OCI-M1 (cell line): Measurements from ENCODE around the gene FBXO44.

Experiments
- DNase-seq: peaks from one replicate; lab custom pipeline; 2025; lab: John Stamatoyannopoulos, UW

The FBXO44 gene

DNA sequence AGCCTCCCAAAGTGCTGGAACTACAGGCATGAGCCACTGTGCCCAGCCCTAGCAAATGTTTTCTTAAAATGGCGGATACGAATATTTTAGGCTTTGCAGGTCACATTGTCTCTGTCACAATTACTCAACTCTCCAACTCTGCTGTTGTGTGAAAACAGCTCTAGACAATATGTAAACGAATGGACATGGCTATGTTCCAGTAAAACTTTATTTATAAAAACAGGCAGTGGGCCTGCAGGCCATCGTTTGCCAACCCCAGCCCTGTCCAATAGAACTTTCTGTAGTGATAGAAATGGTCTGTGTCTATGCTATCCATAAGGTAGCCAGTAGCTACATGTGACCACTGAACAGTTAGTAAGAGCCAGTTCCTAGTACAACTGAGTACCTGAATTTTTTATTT, 5.1 kb downstream of the FBXO44 start:
- no peak for DNase-seq

DNA sequence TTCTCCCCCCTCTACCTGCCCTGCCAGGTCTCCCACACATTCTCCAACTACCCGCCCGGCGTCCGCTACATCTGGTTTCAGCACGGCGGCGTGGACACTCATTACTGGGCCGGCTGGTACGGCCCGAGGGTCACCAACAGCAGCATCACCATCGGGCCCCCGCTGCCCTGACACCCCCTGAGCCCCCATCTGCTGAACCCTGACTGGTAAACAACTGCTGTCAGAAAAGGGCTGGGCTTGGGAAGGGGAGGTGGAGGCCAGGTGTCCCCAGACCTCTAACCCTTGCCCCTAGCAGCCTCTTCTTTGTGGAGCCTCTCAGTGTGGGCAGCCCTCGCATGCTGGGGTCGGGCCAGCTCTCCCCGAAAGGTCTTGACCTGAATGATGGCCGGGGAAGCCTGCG, 6.4 kb downstream of the FBXO44 start:
- no peak for DNase-seq

- DNase-seq = peak; percentile 80
Observed at GRCh38 chr1:11664336-11665065, 9.8 kb downstream of the FBXO44 start.

DNA sequence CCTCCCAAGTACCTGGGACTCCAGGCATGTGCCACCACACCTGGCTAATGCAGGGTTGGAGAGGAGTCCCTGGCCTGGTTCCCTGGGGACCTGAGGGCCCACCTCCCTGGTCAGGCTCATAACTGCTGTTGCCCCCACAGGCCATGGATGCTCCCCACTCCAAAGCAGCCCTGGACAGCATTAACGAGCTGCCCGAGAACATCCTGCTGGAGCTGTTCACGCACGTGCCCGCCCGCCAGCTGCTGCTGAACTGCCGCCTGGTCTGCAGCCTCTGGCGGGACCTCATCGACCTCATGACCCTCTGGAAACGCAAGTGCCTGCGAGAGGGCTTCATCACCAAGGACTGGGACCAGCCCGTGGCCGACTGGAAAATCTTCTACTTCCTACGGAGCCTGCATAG, 13.8 kb downstream of the FBXO44 start:
- DNase-seq = no peak

DNA sequence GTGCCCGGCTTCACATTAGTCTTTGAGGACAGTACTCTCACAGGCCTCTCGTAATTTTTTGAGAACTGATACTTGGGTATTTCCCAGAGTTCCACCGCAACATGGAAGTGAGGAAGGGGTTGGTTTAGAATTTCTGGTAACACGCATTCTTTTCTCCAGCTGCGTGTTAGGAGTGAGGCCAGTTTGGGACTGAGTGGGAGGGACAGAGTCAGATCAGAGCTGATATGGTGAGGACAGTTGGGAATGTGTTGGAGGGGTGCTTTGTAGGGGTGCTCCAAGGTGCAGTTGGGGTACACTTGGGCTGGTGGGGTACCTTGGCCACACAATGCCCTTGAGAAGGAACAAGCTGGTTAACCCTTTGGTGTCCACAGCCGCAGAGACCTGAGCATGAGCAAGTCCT, 16.1 kb downstream of the FBXO44 start:
- no peak for DNase-seq

GRCh38 chr1:11671205-11671543, 16.5 kb downstream of the FBXO44 start:
- no peak for DNase-seq

DNA sequence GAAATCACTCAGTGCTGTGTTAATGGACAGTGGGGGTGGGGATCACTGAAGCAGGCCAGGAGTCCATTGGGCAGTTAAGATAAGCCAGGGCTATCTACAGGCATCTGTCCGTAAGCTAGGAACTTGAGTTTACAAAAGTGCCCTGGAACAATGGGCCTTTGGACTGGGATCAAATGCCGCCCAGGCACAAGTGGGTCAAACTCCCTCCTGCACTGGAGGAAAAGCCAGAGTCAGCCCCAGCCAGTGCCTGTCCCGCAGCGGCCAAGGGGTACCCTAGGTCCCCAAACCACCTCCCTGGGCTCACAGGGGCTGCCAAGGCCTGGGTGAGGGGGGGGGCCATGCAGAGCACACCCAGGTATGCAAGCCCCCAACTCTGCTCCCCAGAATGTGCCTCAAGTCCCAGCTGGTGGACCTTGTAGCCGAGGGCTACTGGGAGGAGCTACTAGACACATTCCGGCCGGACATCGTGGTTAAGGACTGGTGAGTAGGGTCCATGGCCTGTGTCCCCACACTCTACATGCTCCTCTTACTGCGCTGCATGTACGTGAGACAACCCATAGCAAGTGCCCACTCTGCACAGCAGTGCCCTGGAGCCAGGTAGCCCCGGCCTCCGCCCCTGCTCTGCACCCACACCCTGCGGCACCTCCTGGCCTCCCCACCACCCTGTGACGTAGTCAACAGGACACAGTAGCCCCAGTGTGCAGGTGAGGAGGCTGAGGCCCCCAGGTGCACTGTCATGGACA, 17.0 kb downstream of the FBXO44 start:
- DNase-seq = no peak

- no peak for DNase-seq
Observed at GRCh38 chr1:11673089-11673769, 18.6 kb downstream of the FBXO44 start.

DNA sequence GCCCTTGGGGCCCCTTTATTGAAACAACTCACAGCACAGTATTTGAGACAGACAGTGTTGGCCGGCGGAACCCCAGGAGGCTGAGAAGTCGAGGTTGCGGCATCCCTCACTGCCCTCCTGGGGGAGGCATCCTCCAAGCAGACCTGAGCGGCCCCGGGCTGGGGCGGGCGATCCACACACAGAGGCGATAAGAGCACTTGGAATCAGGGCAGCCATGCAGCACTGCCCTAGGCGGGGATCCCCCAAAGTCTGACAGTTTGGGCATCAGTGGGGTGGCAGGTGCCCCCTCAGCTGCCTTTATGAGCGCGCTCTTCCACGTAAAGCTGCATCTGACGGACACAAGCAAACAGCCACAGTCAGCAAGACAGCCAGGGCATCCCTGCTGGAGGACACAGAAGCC, 19.8 kb downstream of the FBXO44 start:
- DNase-seq = no peak

GRCh38 chr1:11675325-11675724, 20.6 kb downstream of the FBXO44 start:
- no peak for DNase-seq

DNA sequence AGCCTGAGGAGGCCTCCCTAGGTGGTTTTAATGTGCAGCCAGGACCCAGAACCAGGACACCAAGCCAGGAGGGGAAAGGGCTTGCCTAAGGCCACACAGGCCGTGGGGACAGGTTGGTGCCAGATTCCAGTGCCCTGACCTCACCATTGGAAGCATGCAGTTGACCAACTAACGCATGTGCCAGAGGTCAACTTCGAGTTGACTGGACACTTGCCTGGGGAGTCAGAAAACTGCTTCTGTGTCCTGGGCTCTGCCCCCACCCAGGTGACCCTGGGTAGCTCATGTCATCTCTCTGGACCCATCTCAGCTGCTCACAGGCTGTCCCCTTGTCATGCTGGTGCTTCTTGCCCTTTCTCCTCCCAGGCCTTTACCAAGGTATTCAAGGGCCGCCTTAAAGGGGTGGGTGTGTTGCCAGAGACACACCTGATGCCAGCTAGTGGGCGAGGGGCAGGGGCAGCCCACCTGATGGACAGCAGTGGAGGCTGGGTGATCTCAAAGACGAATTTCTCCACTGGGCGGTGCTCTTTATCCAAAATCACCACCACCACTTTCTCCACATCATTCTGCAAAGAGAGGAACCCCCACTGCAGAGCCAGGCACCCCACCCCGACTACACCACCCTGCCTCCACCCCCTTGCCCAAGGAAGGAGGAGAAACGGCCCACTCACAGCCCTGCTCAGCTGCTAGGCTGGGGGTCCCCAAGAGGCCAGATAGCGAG, 21.9 kb downstream of the FBXO44 start:
- no peak for DNase-seq

DNA sequence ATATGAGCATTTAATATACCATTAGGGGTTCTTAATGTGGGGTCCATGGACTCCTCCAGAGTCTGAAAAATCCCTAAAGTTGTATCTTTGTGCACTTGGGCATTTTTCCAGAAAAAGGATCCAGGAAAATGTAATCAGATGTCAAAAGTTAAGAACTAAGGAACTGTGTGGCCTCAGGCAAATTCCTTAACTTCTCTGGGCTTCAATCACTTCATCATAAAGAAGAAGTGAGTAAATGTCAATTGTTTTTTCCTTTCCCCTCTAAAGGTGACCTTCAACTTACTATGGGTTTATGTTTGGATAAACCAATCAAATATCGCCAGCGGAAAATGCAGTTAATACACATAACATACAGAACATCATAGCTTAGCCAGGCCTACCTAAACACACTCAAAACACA, 23.8 kb downstream of the FBXO44 start:
- no peak for DNase-seq

GRCh38 chr1:11680270-11681070, 25.8 kb downstream of the FBXO44 start:
- DNase-seq = peak; percentile 61

- peak; percentile 95 for DNase-seq
Observed at GRCh38 chr1:11681071-11681771, 26.5 kb downstream of the FBXO44 start, which contains the start of gene MAD2L2. Gene MAD2L2, minus strand, starts transcription at chr1:11681148. Its CDS starts 547 bp downstream, at chr1:11680601.

GRCh38 chr1:11682287-11682771, 27.7 kb downstream of the FBXO44 start:
- DNase-seq = no peak

DNA sequence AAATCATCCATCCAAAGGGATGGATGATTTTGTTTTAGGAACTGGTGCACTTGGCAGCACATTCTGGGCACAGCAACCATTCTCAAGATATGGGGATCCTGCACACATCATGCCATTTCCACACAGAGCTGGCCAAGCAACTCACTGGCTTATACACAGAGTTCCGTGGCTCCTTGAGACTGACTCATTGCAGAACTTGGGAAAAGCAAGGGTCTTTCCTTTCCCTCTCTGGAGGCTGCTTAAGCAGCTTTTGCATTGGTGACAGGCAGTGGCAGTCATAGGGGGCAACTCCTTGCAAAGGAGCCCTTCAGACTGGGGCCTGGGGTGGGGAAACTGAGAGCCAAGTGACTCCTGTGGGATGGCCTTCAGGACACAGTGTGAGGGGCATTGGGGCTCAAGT, 28.1 kb downstream of the FBXO44 start:
- no peak for DNase-seq

GRCh38 chr1:11684070-11684469, 29.4 kb downstream of the FBXO44 start:
- DNase-seq = no peak

- no peak for DNase-seq
Observed at GRCh38 chr1:11685210-11685752, 30.6 kb downstream of the FBXO44 start.

DNA sequence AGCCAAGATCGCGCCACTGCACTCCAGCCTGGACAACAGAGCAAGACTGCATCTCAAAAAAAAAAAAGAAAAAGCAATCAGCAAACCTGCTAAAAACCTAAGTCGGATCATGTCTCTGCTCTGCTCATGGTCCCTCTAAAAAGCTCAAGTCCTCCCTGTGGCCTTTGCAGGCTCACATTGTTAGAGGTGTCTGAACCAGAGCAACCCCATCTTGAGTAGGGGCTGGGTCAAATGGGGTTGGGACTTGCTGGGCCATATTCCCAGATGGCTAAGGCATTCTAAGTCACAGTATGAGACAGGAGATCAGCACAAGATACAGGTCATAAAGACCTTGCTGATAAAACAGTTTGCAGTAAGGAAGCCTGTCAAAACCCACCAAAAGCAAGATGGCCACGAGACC, 33.8 kb downstream of the FBXO44 start:
- DNase-seq = no peak
